Measurements from ENCODE around the gene AXL.

AXL gene

GRCh38 chr19:41310033-41310831 is 91.2 kb downstream of the AXL start, which contains the start of gene CCDC97:
TSS of gene CCDC97 (plus strand) at chr19:41310172. CDS start at chr19:41310311, 139 bp downstream.
- peak; percentile 83 for DNase-seq

- no peak for DNase-seq
Measured at GRCh38 chr19:41311072-41311471, 92.0 kb downstream of the AXL start.

Measured in effector CD4-positive, alpha-beta T cell (primary cell).